ENCODE measurements around the gene NMT1. TPM values are rescaled to one million over a fixed set of nuclear protein-coding genes. Genes with fewer than 3 reads are reported as not detected.

Gene NMT1
- total RNA-seq, 1 experiment from 2014 or later: 153 TPM

DNA sequence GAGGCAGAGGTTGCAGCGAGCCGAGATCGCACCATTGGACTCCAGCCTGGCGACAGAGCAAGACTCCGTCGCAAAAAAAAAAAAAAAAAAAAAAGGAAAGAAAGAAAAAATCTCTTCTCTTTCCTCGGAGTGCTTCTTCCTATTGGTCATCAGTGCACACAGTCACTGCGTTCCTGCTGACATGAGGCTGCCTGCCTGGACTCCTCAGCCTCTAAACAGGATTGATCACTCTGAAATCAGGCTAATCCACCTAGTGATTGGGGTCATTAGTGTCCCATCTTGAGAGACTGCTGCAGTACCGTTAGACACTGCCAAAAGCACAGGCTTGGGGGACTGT lies 40.4 kb downstream of the NMT1 start:
- DNase-seq (ENCODE audit: low spot score): no peak
- in situ Hi-C loops (cut with HindIII; ENCODE audit: low sequenced_read_pairs): no loop called here

DNA sequence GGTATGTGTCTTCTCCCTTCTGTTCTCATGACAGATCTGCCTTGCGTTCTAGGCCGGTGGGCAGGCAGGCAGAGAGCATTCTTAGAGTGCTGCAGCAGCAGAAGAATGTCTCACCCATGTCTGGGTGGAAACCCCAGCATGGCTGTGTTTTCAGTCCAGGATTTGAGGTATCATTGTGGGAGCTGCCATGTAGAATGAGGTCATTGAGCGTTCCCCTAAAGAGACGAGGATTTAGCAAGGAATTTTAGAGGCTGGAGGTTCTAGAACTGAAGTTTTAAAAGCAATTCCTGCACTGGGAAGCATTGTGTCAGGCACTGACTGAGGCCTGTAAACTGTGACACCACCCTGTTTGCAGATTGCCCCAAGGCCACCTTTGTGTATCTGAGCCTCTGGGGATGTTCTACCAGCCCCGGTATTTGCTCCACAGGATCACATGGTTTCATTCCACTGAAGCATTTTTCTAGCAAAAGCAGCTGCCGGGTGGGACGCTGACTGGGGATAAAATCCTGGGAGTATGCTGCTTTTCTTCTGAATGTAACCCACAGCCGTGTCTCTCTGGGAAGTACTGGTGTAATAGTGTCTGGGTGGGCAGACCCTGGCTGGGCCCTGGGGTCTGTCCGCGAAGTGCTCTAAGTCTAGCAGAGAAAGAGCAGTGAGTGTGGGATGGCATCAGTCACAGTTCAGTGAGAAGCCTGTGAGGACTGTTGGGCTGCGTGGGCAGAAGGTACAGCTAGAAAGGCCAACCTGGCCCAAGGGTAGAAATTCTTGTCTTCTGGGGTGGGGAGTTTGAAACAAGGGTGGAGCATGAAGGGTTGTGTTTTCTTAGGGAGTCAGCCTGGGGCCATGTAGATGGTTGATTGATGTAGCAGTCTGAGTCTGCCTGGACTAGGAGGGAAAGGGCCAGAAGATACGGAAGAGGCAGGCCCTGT lies 41.0 kb downstream of the NMT1 start:
- in situ Hi-C loops (cut with HindIII; ENCODE audit: low sequenced_read_pairs): no loop called here
- DNase-seq (ENCODE audit: low spot score): no peak

DNA sequence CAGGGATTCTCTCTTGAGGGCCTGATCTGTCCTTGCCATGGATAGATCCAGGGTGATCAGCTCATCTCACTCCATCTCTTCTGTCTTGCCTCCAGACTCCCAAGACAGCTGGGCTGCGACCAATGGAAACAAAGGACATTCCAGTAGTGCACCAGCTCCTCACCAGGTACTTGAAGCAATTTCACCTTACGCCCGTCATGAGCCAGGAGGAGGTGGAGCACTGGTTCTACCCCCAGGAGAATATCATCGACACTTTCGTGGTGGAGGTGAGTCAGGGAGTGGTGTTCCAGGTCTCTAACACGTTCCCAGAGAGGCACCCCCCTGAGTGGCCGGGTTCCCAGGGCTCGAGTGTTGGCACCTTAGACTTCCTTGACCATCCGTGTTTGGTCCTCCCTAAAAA lies 41.7 kb downstream of the NMT1 start:
- in situ Hi-C loops (cut with HindIII; ENCODE audit: low sequenced_read_pairs): no loop called here
- DNase-seq (ENCODE audit: low spot score): no peak

DNA sequence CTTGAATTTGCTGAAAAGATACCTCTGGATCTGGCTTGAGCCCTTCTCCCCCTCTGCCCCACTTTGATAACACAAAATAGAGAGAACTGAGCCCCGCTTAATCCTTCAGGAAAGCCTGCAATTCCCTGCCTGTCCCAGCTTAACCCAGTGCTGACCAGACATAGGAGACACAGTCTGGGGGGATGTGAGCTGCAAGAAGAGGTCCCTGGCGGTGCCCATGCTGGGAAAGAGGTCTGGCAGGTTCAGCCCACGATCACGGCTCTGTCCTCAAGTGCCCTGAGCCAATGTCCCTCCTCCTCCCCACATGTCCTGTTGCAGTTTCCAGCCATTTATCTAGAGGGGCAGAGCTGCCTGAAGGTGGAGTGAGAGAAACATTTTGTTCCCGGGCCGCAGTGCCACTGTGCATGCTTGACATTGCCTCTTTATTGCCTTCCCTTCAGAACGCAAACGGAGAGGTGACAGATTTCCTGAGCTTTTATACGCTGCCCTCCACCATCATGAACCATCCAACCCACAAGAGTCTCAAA lies 42.2 kb downstream of the NMT1 start:
- in situ Hi-C loops (cut with HindIII; ENCODE audit: low sequenced_read_pairs): no loop called here
- DNase-seq (ENCODE audit: low spot score): peak; percentile 54

GRCh38 chr17:45104029-45104428 lies 42.9 kb downstream of the NMT1 start:
- in situ Hi-C loops (cut with HindIII; ENCODE audit: low sequenced_read_pairs): no loop called here
- no peak for DNase-seq (ENCODE audit: low spot score)

- in situ Hi-C loops (cut with HindIII; ENCODE audit: low sequenced_read_pairs): no loop called here
- DNase-seq (ENCODE audit: low spot score): no peak
Measured at GRCh38 chr17:45104497-45104896, 43.4 kb downstream of the NMT1 start.

- DNase-seq (ENCODE audit: low spot score): no peak
- in situ Hi-C loops (cut with HindIII; ENCODE audit: low sequenced_read_pairs): no loop called here
Measured at GRCh38 chr17:45104907-45105624, 43.9 kb downstream of the NMT1 start.

GRCh38 chr17:45106096-45106495 lies 45.0 kb downstream of the NMT1 start:
- no peak for DNase-seq (ENCODE audit: low spot score)
- in situ Hi-C loops (cut with HindIII; ENCODE audit: low sequenced_read_pairs): no loop called here

GRCh38 chr17:45106582-45106981 lies 45.5 kb downstream of the NMT1 start:
- DNase-seq (ENCODE audit: low spot score): no peak
- in situ Hi-C loops (cut with HindIII; ENCODE audit: low sequenced_read_pairs): no loop called here

DNA sequence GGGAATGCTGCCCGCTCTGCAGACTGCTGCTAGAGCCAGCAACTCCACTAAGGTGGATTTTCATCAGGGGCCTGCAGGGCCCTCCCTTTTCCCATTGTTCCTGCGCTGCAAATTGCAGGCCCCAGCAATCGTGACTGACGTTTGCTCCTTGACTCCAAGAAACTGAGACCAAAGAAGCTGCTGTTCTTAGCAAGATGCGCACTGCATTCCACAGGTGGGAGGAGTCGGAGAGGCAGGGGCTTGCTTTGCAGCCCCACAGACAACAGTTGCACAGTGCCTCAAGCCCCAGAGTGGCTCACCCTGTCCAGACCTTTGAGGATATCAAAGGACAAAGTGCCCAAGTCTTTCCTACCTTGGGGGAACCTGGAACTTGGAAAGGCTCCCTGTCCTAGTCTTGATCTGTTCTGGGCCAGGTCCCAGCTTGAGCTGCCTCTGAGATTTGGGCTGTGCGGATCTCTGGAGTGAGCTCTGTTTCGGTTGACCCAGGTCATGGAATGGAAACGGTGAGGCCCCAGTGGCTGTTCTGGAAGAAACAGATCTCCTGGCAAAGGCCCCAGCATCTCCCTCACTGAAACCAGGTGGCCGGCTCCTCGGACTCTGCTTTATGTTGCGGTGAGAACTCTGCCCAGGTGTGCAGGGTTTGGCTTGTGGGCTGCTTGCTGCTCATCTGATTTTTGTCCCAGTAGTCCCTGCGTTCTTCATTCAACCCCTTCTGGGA lies 46.3 kb downstream of the NMT1 start:
- DNase-seq (ENCODE audit: low spot score): no peak
- in situ Hi-C loops (cut with HindIII; ENCODE audit: low sequenced_read_pairs): no loop called here

GRCh38 chr17:45108051-45108450 lies 46.9 kb downstream of the NMT1 start:
- no peak for DNase-seq (ENCODE audit: low spot score)
- in situ Hi-C loops (cut with HindIII; ENCODE audit: low sequenced_read_pairs): no loop called here

GRCh38 chr17:45108595-45109521 lies 47.7 kb downstream of the NMT1 start:
- in situ Hi-C loops (cut with HindIII; ENCODE audit: low sequenced_read_pairs): no loop called here

GRCh38 chr17:45110676-45111611 lies 49.8 kb downstream of the NMT1 start:
- peak; percentile 81 for DNase-seq (ENCODE audit: low spot score)
- in situ Hi-C loops (cut with HindIII; ENCODE audit: low sequenced_read_pairs): no loop called here

More at GRCh38 chr17:45108595-45109521, 47.7 kb downstream of the NMT1 start:
- no peak for DNase-seq (ENCODE audit: low spot score)

DNA sequence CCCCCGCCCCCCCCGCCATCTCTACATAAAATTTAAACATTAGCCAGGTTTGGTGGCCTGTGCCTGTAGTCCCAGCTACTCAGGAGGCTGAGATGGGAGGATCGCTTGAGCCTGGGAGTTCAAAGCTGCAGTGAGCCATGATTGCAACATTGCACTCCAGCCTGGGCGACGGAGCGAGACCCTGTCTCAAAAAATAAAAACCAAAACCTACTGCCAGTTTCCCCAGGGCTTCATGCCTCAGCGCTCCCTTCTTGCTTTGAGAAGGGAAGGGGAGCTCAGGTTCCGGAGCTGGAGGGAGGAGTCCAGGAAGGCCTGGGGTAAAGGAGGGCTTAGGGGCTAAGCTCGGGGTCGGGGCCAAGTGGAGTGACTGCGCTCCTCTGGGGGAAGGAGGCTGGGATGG lies 50.7 kb downstream of the NMT1 start:
- in situ Hi-C loops (cut with HindIII; ENCODE audit: low sequenced_read_pairs): no loop called here
- no peak for DNase-seq (ENCODE audit: low spot score)

DNA sequence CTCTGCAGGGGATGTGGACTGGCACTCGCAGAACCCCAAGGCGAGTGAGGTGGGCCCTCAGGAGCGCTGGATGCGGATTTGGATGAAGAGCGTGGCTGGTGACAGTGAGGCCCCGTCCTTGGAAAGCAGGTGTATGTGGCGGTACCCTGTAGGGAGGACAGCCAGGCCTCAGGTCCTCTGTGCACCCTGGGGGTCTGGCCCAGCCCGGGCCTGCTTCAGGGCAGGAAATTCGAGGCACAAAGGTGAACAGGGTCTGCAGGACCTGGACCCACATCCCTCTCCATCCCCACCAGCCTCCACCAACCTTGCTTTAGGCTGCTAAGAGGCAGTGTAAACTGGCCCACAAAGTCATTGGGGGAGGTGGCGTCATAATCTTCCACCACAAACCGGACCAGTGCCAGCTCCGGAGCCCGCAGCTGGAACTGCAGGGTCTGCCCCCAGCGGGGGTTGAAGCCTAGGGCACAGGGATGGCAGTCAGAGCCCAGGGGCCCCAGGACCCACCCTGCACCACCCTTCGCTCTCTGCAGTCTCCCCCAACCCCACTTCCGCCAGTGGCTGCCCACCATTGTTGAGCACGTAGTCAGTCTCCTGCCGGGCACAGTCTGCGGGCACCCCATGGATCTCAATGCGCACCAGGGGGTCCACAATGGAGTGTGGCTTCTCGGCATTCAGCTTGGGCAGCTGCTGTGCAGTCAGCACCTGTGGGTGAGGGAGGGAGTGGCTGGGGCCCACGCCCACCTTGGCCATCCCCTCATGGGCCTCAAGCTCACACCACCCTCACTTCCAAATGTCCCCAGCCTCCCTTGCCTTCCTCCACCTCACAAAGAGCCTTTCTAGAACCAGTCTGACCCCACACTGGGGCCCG lies 51.7 kb downstream of the NMT1 start:
- DNase-seq (ENCODE audit: low spot score): no peak
- in situ Hi-C loops (cut with HindIII; ENCODE audit: low sequenced_read_pairs): no loop called here

- DNase-seq (ENCODE audit: low spot score): no peak
Measured at GRCh38 chr17:45113424-45113754, 52.3 kb downstream of the NMT1 start.

More at GRCh38 chr17:45113424-45113754, 52.3 kb downstream of the NMT1 start:
- in situ Hi-C loops (cut with HindIII; ENCODE audit: low sequenced_read_pairs): no loop called here

Data from G401 (cell line).